IMR-90 (cell line): ENCODE measurements around the gene SMTN.

Experiments
- CHD1 ChIP-seq: IDR thresholded peaks from 2 replicates; pipeline ENCODE4 v1.6.1; 2012; ENCODE audit warnings: low read depth, low read length, improper control_type of control experiment
- CTCF ChIP-seq: conservative IDR thresholded peaks from 2 replicates; pipeline ENCODE4 v1.5.1; 2012; ENCODE audit warnings: mild to moderate bottlenecking, low read depth, low read length, improper control_type of control experiment
- USF2 ChIP-seq: fragments of 150-350 bp; IDR thresholded peaks from 2 replicates; pipeline ENCODE4 v1.6.1; 2017; ENCODE audit warnings: mild to moderate bottlenecking, antibody characterized with exemption, low read length, low read depth

DNA sequence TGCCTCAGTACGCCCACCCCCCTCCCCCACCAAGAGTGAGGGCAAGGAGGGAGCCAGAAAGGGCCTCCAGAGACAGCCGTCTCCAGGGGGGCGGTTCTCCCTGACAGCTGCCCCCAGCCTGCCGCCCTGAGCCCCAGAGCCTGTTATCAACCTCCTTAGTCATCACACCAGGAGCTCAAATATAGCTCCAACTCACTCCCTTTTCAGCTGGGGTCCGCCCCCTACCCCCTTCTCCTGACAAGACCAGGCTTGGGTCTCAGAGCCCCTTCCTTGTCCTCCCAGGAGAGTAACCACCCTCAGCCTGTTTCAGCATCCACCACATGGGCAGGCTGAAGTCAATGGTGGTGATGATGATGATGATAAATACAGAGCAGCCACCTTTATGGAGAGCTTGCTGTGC lies 39.1 kb downstream of the SMTN start:
- no peak for TF ChIP-seq USF2
- TF ChIP-seq CTCF, result no peak
- no peak for TF ChIP-seq CHD1
